HG02610 (cell line): ENCODE data around the gene PNPLA6.
"Not testable (repeated sequence)": the region's sequence is repeated elsewhere in the genome, so short reads cannot be mapped to it uniquely, and the experiment has no call there.

Experiments used
- ATAC-seq: cut with Tn5 transposase; IDR thresholded peaks from one replicate; pipeline ENCODE4 v1.9.1; 2021; ENCODE audit warnings: mild to moderate bottlenecking, moderate library complexity; ENCODE audit not compliant: unreplicated experiment

PNPLA6 gene

GRCh38 chr19:7550987-7551761 lies 15.7 kb downstream of the PNPLA6 start:
- ATAC-seq = no peak

- ATAC-seq = no peak
These were observed 17.3 kb downstream of the PNPLA6 start for GRCh38 chr19:7552781-7553180.

- no peak for ATAC-seq
These were observed 19.0 kb downstream of the PNPLA6 start for GRCh38 chr19:7554565-7554964.

- ATAC-seq = no peak
These were observed 19.7 kb downstream of the PNPLA6 start for GRCh38 chr19:7554990-7555864.

- ATAC-seq = no peak
These were observed 21.3 kb downstream of the PNPLA6 start for GRCh38 chr19:7556696-7557315.

GRCh38 chr19:7558667-7559066 lies 23.1 kb downstream of the PNPLA6 start:
- ATAC-seq = no peak

- no peak for ATAC-seq
These were observed 23.6 kb downstream of the PNPLA6 start for GRCh38 chr19:7559102-7559501.

GRCh38 chr19:7560255-7560654 lies 24.7 kb downstream of the PNPLA6 start:
- no peak for ATAC-seq

GRCh38 chr19:7561325-7561724 lies 25.8 kb downstream of the PNPLA6 start:
- ATAC-seq = no peak

GRCh38 chr19:7562646-7563393 lies 27.3 kb downstream of the PNPLA6 start:
- ATAC-seq = no peak

GRCh38 chr19:7564866-7565265 lies 29.3 kb downstream of the PNPLA6 start:
- ATAC-seq = no peak

GRCh38 chr19:7565332-7565731 lies 29.8 kb downstream of the PNPLA6 start:
- no peak for ATAC-seq

- no peak for ATAC-seq
These were observed 35.2 kb downstream of the PNPLA6 start for GRCh38 chr19:7570761-7571160.

GRCh38 chr19:7575434-7576040 lies 40.0 kb downstream of the PNPLA6 start:
- ATAC-seq = no peak

GRCh38 chr19:7577422-7577821 lies 41.9 kb downstream of the PNPLA6 start:
- ATAC-seq = not testable (repeated sequence)

GRCh38 chr19:7578127-7578526 lies 42.6 kb downstream of the PNPLA6 start:
- no peak for ATAC-seq

GRCh38 chr19:7579182-7579581 lies 43.7 kb downstream of the PNPLA6 start:
- no peak for ATAC-seq

- no peak for ATAC-seq
These were observed 46.9 kb downstream of the PNPLA6 start for GRCh38 chr19:7582446-7582845.

GRCh38 chr19:7589822-7590221 lies 54.3 kb downstream of the PNPLA6 start:
- no peak for ATAC-seq

GRCh38 chr19:7590256-7590655 lies 54.7 kb downstream of the PNPLA6 start:
- no peak for ATAC-seq
